Activated naive CD4-positive, alpha-beta T cell (primary cell): Measurements from ENCODE around the gene METTL23.

Experiments
- DNase-seq, 4 experiments: peaks; one replicate each; lab custom pipeline; 2025; lab: John Stamatoyannopoulos, UW

METTL23 gene

GRCh38 chr17:76726776-76727718 lies at the start of gene METTL23:
Gene METTL23 (plus strand): TSS chr17:76726839. CDS start chr17:76729711, 2,872 bp downstream.
- peak in 3 of 4 experiments; percentile 67 to 76 (median 75) for DNase-seq

GRCh38 chr17:76677406-76677805 lies 49.2 kb upstream of the METTL23 start:
- no peak for DNase-seq

DNA sequence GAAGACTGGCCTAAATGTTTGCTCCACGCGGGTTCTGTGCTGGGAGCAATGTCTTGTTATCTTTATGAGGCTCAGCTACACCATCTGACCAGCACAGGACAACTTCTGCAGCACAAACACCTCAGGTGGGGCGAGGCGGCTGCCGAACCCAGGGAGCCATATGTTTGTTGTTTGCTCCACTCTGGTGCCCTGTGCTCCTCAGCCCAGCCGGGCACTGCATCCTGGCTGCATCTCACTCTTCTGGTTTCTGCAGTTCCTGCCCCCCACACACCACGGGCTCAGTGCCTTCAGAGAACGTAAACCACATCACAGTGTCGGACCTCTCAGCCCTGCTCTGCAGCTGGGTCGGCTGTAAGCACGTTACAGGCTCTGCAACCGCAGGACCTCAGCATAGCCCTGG lies 48.3 kb upstream of the METTL23 start:
- DNase-seq: no peak

DNA sequence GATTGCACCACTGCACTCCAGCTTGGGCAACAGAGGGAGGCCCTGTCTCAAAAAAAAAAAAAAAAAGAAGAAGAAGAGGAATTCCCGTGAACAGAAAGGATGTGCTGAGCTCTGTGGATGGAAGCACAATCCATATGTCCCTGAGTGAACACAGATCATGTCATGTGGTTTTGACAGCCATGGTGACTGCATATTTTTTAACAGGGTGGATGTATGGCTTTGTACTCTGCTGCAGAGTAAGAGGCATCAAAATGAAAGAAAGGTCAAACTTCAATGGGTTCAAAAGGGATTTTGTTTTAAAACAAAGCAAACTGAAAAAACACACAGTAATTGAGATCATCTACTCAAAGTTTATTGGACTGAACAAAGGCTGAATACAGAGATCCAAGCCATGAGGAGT lies 47.4 kb upstream of the METTL23 start:
- DNase-seq: no peak

- DNase-seq: peak in 3 of 4 experiments; percentile 12 to 63 (median 36)
Observed at GRCh38 chr17:76681222-76682137, 45.2 kb upstream of the METTL23 start.

GRCh38 chr17:76682296-76682695 lies 44.3 kb upstream of the METTL23 start:
- DNase-seq: no peak

DNA sequence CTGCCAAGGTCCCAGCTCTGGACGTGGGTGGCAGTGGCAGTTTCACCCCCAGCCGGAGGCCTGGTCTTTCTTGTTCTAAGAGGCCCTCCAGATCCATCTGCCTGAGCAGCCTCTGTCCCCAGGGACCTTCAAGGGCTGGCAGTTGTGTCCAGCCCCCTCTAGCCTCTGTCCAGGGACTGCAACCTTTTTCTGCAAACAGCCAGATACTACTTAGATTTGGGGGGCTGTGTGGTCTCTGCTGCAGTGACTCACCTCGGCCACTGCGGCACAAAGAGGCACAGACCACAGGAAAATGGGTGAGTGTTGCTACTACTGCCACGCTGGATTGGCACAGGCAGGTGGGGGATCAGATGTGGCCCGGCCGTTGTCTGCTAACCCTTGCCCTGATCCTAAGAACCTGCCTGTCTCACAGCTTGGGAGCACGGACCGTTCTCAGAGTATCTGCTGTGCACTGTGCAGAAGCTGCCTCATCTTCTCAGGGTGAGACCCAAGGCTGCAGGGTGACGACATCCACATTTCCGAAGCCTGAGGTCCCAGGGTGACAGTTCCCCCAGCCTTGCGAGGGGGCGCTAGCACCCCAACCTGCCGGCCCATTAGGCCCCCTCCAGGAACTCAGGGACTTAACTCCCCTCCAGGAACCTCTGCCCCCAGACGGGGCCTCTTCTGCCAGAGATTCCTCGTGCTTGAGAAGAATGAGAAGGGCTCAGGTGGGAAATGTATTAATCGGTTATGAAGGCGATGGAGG lies 43.5 kb upstream of the METTL23 start:
- no peak for DNase-seq

DNA sequence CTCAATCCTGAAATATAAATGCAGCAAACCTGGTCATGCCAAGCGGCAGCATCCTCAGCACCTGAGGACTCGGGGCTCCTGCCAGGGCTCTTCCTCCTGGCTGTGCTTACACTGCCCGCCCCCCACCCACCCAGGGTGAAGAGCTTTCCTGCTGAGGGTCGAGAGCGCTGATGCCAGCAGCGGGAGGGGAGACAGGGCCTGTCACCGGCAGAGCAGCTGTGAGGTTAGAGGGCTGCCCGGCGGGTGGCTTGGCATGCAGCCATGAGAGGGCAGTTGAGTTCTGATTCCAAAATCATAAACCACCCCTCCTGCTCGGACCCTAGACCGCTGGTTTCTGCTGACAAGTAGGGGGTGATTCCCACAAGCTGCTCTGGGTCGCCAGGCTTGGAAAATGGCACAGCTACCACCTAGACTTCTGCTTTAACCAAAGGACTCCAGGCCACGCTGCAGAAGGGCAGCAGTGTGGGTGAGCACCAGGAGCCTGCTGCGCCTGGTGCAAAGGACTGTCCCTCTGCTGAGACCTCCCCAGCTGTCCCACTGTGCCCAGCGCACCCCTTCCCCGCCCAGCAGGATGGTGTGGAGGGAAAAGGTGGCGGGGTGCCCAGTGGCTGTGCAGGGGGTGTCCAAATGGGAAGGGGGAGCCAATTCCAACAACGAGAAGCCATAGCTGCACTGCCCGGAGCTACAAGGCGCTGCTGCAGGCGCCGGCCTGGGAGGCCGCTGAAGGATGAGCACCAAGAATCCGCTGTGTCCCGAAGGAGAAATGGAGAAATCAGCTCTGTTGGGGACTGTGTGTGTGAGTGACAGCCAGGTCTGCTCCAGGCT lies 42.5 kb upstream of the METTL23 start:
- DNase-seq: no peak

DNA sequence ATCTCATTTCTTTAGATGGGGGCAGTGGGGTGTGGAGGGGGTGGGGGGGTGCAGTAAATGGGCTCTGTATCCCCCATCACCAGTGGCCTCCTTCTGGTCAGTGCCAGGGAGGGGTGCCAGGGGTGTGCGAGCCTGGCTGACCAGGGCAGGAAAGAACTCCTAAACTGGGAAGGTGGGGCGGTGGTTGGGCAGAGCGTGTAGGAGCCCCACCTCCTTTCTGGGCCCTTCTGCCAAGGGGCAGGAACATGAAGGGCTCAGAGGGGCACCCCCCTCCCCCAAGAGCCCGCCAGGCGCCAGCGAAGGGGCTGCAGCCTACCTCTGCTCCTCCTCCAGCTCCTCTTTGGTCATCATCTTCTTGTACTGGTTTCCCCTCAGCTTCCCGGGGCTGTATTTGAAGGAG lies 41.9 kb upstream of the METTL23 start:
- no peak for DNase-seq

DNA sequence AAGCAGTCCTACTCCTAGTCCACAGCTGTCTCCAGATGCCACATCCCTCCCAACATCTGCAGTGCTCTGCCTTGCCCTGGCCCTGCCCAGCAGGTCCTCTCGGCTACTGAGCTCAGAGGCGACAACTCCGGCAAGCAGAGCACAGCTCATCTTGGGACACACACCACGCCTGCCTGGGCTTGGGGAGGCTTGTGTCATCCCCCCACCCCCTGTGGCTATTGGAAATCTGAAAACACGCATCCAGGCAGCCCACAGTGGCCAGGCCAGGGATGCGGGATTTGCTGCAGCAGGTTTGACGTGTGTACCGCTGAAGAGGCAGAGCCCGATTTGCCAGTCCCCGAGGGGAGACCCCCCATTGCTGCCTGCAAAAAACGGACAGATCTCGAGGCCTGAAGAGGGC lies 41.3 kb upstream of the METTL23 start:
- DNase-seq: no peak

- DNase-seq: no peak
Observed at GRCh38 chr17:76685846-76686245, 40.8 kb upstream of the METTL23 start.

- DNase-seq: no peak
Observed at GRCh38 chr17:76686538-76687297, 39.9 kb upstream of the METTL23 start.

- DNase-seq: no peak
Observed at GRCh38 chr17:76687298-76688164, 39.1 kb upstream of the METTL23 start.

DNA sequence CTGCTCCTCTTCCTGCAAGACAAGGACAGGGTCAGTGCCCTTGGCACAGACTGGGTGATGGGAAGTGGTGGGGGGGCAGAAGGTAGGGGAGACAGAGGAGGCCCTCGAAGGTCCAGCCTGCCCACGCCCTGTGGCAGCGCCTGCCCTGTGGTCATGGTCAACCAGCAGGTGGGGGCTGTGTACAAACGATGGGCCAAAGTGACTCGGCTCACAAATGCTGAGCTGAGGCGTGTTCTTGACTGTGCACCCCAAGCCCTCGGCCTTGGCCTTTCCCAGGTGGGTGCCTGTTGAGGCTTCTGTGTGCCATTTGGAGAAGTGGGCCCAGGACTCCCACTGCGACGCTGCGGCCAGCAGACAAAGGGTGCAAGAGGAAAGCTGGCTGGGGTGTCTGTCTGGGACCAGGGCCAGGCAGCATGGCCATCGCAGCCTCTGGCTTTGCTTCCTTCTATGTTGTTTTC lies 38.4 kb upstream of the METTL23 start:
- DNase-seq: no peak

DNA sequence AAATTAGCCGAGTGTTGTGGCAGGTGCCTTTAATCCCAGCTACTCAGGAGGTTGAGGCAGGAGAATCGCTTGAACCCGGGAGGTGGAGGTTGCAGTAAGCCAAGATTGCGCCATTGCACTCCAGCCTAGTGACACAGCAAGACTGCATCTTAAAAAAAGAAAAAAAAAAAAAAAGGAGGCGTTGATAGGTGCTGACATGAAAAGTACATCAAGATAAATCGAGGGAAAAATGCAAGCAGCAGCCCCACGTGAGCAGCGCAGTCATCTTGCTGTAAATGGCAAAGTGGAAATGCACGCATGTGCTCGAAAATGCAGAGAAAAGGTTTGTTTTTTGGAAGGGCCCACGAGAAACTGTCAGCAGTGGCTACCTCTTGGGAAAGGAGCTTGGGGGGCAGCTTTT lies 36.8 kb upstream of the METTL23 start:
- no peak for DNase-seq

DNA sequence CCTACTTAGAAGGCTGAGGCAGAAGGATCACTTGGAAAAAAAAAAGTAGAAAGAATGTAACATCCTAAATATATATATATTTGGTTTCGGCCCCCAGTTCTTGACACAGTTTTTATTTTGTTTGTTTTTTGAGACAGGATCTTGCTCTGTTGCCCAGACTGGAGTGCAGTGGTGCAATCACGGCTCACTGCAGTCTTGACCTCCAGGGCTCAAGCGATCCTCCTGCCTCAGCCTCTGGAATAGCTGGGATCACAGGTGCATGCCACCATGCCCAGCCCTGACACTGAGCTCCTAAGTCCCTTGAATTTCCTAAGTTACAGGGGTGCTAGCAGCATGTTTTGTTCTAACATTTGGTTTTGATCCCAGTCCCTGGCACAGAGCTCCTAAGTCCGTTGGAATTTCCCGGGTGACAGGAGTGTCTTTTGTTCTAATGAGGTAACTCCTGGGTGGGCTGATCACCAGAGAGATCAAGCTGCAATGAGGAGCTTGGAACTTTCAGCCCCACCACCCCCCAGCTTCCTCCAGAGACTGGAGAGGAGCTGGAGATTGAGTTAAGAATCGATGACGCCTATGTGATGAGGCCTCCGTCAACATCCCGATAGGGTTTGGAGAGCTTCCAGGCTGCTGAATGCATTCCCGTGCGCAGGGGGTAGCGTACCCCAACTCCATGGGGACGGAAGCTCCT lies 35.9 kb upstream of the METTL23 start:
- no peak for DNase-seq

DNA sequence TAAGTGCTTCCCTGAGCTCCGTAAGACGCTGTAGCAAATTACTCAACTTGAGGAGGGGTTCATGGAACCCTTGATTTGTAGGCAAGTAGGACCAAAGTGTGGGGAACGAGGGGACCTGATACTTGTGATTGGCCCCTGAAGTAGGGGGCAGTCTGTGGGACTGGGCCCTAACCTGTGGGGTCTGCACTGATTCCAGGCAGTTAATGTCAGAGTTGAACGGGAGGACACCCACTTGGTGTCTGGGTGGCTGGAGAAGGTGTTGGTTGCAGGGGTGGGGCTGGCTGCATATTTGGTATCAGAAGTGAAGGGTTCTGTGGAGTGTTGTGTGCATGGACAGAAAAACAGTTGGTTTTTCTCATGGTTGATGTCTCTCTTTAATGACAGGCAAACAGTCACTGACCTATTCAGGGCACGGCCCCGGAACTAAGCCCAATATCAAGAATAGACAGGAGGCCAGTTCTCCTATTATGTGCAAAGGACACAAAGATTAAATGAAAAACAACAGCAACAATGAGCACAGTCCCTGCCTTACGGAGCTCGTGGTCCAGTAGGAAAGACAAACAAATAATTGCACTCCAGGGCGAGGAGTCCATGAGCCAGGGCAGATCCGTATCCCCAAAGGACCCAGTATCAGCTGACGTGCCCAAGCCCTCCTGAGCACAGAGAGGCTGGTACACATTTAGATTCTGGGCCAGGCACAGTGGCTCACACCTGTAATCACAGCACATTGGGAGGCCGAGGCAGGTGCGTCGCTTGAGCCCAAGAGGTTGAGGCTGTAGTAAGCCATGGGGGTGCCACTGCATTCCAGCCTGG lies 35.1 kb upstream of the METTL23 start:
- no peak for DNase-seq
